Colonic mucosa (tissue), 4 donors: Measurements from ENCODE around the gene CD99. TPM values are rescaled to one million over a fixed set of nuclear protein-coding genes. Genes with fewer than 3 reads are reported as not detected.

Experiments used
- DNase-seq: peaks from one replicate; pipeline ENCODE4 v3.0.0-alpha.2; 2020
- H3K27ac ChIP-seq: fragments of 200-600 bp; one replicate; pipeline ENCODE4 v1.8.0; 2021
- H3K27me3 ChIP-seq: fragments of 200-600 bp; one replicate; pipeline ENCODE4 v1.8.0; 2021
- H3K36me3 ChIP-seq: fragments of 200-600 bp; one replicate; pipeline ENCODE4 v1.8.0; 2021
- H3K4me1 ChIP-seq: fragments of 200-600 bp; one replicate; pipeline ENCODE4 v1.8.0; 2021; ENCODE audit warnings: mild to moderate bottlenecking
- H3K4me3 ChIP-seq: fragments of 200-600 bp; one replicate; pipeline ENCODE4 v1.8.0; 2021
- H3K9ac ChIP-seq, 2 donors: one replicate each; pipeline ENCODE4 v1.7.0; 2013; ENCODE audit warnings: control low read depth in 2 of 2, low read depth in 2 of 2, low read length in 2 of 2
- H3K9me3 ChIP-seq: fragments of 200-600 bp; one replicate; pipeline ENCODE4 v1.8.0; 2021
- intact Hi-C: fragments of 100-400 bp; cut with DNase I; formaldehyde crosslinking; loops from one replicate; pipeline ENCODE4 v1.14.1; 2022
- total RNA-seq, 2 donors: library from RNA; stranded (reverse); fragmentation: NEBNext Ultra II Directional in 1 of 2; extraction: Animal tissue kit (Norgen Biotek cat#: 25700) in 1 of 2; gene quantifications; one replicate each; pipeline ENCODE4 v1.2.1, GENCODE V29; 2021
- TF ChIP-seq, protein P1 (sequence below): fragments of 200-600 bp; IDR thresholded peaks from one replicate; pipeline ENCODE4 v1.8.0; 2022; ENCODE audit warnings: antibody characterized with exemption, mild to moderate bottlenecking
- donor health status: healthy.
- donor health status: DM: no; HTN: no; CAD: no.
- donor health status: DM: no; HTN: no; CAD: no.

The CD99 gene
- total RNA-seq, 2 donors from 2014 or later, result 168 to 202 TPM

DNA sequence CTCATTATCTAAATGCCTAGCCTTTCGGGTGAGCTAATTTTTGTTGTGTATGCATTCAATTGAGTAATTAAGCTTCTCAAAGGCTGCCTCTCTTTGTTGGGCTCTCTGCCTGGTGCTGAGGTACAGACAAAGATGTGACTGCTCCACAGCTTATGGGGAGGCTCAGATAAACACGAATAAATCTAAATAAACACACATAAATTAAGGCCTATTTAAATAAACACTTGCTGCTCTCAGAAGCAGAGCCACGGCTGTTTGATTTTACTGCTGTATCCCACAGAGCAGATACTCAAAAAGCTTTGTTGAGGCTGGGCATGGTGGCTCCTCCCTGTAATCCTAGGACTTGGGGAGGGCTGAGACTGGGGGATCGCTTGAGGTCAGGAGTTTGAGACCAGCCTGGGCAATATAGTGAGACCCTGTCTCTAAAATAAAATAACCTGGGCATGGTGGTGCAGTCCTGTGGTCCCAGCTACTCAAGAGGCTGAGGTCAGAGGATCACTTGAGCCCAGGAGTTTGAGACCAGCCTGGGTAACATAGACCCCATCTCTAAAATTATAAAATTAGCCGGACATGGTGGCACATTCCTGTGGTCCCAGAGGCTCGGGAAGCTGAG, 8.4 kb upstream of the CD99 start:
- Histone ChIP-seq H3K9me3 (no peaks in the 10 kb centered on the region), H3K4me3 (no peak overlapping the region), H3K4me1 (no peaks in the 10 kb centered on the region), H3K27me3 (no peaks in the 10 kb centered on the region), H3K36me3 (no peaks in the 10 kb centered on the region), H3K27ac (no peak overlapping the region), H3K9ac (no peak overlapping the region)
- DNase-seq, result no peak
- intact Hi-C loops, result no loop called here
- TF ChIP-seq, protein P1, sequence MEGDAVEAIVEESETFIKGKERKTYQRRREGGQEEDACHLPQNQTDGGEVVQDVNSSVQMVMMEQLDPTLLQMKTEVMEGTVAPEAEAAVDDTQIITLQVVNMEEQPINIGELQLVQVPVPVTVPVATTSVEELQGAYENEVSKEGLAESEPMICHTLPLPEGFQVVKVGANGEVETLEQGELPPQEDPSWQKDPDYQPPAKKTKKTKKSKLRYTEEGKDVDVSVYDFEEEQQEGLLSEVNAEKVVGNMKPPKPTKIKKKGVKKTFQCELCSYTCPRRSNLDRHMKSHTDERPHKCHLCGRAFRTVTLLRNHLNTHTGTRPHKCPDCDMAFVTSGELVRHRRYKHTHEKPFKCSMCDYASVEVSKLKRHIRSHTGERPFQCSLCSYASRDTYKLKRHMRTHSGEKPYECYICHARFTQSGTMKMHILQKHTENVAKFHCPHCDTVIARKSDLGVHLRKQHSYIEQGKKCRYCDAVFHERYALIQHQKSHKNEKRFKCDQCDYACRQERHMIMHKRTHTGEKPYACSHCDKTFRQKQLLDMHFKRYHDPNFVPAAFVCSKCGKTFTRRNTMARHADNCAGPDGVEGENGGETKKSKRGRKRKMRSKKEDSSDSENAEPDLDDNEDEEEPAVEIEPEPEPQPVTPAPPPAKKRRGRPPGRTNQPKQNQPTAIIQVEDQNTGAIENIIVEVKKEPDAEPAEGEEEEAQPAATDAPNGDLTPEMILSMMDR, result no peak

DNA sequence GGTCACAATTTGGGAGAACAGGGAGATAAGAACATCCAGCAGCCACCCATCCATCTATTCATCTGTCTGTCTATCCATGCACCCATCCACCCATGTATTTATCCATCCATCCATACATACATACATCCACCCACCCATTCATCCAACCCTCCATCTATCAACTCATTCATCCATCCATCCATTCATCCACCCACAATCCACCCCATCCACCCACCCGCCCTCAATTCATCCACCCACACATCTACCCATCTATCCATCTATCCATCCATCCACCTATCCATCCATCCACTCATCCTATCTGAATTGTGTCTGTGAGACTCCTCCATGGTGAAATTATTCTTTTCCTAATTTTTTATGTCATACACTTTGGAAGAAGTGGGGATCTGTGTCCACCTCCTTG, 6.8 kb upstream of the CD99 start:
- H3K4me1 ChIP-seq, result no peaks in the 10 kb centered on the region
- TF ChIP-seq, protein P1, result no peak
- no peak overlapping the region for H3K4me3 ChIP-seq
- no peaks in the 10 kb centered on the region for H3K9me3 ChIP-seq
- no peak overlapping the region for H3K9ac ChIP-seq
- H3K36me3 ChIP-seq, result no peaks in the 10 kb centered on the region
- intact Hi-C loops, result no loop called here
- no peaks in the 10 kb centered on the region for H3K27me3 ChIP-seq
- H3K27ac ChIP-seq, result no peak overlapping the region
- no peak for DNase-seq

DNA sequence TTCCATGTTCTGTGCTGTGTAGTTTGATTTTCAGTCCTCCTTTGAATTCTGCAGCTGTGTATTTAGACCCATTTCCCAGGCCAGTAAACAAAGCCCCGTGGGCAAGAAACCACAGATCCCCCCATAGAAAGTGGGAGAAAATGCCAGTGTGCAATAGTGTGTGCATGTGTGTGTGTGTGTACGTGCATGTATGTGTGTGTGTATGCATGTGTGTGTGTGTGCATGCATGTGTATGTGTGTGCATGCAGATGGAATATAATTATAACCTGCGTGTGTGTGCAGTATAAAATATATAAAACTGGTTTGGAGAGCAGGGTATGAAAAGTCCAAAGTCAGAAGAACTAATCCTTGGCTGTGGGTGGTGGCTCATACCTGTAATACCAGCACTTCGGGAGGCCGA, 5.2 kb upstream of the CD99 start:
- Histone ChIP-seq H3K4me3 (no peak overlapping the region), H3K9me3 (no peaks in the 10 kb centered on the region), H3K36me3 (no peaks in the 10 kb centered on the region), H3K9ac (no peak overlapping the region), H3K27me3 (no peaks in the 10 kb centered on the region), H3K4me1 (no peaks in the 10 kb centered on the region), H3K27ac (no peak overlapping the region)
- no peak for DNase-seq
- TF ChIP-seq, protein P1, result no peak
- intact Hi-C loops, result no loop called here

DNA sequence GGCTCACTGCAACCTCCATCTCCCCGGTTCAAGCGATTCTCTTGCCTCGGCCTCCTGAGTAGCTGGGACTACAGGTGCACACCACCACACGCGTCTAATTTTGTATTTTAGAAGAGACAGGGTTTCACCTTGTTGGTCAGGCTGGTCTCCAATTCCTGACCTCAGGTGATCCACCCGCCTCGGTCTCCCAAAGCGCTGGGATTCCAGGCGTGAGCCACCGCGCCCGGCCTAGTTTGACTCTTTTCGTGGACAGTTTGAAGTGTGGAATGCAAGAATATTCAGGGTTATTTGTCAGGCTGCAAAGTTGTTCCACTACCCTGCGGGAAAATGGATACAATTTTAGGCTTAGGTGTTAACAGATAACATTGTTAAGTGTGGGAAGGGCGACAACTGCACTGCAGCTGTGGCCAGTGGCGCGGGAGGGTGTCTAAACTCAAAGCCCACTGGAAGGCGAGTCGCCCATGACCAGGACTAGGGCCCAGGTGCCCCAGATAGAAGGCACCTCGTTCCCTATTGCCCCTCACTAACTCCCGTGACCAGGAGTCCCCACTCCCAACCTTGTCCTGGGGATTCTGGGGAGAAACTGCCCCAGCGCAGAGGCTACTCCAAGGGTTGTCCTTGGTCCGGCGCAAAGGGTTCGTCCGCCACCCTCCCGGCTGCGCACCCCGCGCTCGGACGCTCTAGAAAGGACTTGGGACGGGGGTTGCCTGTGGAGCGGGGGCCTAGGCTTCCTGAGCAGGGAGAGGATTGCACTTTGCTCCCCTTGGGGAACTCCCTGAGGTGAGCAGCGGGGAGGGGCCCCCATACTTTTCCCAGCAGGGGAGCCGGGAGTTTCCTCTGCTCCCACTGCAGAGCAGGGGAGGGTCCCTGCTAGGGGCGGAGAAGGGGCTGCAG, 1.1 kb upstream of the CD99 start:
- Histone ChIP-seq H3K36me3 (no peaks in the 10 kb centered on the region), H3K9me3 (no peaks in the 10 kb centered on the region), H3K4me1 (no peaks in the 10 kb centered on the region), H3K27ac (peak overlapping the region; percentile 89), H3K4me3 (peak overlapping the region; percentile 86), H3K9ac (peak overlapping the region; percentile 43 to 73), H3K27me3 (no peaks in the 10 kb centered on the region)
- intact Hi-C loops, result no loop called here
- DNase-seq, result peak; percentile 80
- TF ChIP-seq, protein P1, result no peak

DNA sequence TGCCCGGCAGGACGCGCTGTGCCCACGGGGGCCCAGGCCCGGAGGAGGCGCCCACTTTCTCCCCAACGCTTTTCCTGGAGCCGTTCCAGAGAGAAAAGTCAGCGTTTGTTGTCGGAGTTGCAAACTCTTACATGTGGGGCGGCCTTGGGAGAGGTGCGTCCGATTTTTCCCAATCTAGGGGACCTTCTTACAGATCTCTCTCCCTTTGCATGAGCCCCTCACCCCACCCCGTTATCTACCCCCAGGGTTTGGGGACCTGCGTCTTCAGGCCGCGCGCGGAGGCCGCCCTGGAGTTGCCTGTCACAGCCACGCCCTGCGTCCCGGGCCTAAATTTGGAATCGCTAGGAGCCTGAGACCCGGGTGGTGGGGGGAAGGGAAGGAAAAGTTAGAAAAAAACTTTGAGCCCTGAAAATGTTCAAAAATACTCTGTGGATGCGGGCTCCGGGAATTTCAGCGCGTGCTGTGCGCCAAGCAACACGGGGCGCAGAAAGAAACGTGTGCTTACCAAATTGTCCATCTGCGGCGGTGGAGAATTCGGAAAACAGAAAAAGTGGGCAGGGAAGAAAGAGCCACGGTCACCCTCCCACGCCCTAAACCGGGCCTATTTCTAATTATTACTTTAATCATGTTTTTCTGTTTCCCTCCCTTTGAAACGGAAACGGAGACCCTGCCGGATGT, 587 bp downstream of the CD99 start:
- Histone ChIP-seq H3K36me3 (no peaks in the 10 kb centered on the region), H3K4me1 (peaks cover under 1% of the 10 kb centered on the region), H3K27me3 (no peaks in the 10 kb centered on the region), H3K4me3 (peak overlapping the region; percentile 86), H3K9ac (peak overlapping the region; percentile 86 to 92), H3K9me3 (no peaks in the 10 kb centered on the region), H3K27ac (peak overlapping the region; percentile 89)
- intact Hi-C loops, result no loop called here
- TF ChIP-seq, protein P1, result no peak
- peak; percentile 70 for DNase-seq
